Forelimb muscle (tissue), 1 donor: ENCODE data around the gene RMP24.
"Not testable (repeated sequence)": the region's sequence is repeated elsewhere in the genome, so short reads cannot be mapped to it uniquely, and the experiment has no call there.

Source experiments
- DNase-seq: peaks from one replicate; pipeline ENCODE4 v3.0.0-alpha.2; 2013; ENCODE audit warnings: low read depth

The RMP24 gene

DNA sequence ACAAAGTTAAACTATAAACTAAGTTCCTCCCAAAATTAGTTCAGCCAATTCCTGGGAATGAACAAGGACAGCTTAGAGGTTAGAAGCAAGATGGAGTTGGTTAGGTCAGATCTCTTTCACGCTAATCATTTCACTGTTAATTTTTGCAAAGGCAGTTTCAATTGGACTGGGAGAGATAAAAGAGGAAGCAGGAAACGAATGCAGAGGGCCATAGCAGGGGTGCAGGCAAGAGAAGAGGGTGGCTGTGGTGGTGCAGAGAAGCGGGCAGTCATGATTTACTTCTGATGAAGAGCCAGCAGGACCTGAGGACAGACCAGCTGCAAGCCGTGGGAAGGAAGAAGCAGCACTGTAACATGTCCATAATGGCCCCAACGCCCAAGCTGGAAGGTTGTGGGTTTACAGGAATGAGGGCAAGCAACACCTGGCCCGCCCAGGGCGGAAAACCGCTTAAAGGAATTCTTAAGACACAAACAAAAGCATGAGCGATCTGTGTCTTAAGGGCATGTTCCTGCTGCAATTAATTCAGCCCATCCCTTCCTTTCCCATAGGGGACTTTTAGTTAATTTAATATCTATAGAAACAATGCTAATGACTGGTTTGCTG is 4.1 kb upstream of the RMP24 start:
- no peak for DNase-seq

- DNase-seq, result no peak
Measured at GRCh38 chr18:35969676-35970075, 2.8 kb upstream of the RMP24 start.

DNA sequence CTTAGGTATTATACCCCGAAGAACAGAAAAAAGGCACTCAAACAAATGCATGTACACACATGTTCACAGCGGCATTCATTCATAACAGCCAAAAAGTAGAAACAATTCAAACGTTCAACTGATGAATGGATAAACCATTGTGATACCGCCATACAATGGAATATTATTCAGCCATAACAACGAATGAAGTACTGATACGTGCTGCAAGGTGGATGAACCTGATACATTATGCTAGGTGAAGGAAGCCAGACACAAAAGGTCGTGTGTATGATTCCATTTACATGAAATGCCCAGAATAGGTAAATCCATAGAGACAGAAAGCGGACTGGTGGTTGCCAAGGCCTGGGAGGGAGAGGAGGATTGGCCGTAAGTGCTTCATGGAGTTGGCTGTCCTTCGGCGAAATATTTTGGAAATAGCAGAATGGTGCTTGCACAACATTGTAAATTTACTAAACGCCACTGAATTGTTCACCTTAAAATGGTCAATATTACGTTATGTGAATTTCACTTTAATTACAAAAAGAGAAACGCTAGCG is 750 bp upstream of the RMP24 start:
- no peak for DNase-seq

DNA sequence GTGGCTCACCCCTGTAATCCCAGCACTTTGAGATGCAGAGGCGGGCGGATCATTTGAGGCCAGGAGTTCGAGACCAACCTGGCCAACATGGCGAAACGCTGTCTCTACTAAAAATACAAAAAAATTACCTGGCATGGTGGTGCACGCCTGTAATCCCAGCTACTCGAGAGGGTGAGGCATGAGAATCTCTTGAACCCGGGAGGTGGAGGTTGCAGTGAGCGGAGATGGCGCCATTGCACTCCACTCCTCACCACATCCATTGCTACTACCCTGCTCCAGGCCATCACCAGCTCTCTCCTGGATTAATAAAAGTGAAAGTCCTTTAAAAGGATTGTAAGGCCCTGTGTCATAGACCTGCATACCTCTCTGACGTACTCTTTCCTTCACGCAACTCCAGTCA is 1.2 kb downstream of the RMP24 start:
- no peak for DNase-seq

DNA sequence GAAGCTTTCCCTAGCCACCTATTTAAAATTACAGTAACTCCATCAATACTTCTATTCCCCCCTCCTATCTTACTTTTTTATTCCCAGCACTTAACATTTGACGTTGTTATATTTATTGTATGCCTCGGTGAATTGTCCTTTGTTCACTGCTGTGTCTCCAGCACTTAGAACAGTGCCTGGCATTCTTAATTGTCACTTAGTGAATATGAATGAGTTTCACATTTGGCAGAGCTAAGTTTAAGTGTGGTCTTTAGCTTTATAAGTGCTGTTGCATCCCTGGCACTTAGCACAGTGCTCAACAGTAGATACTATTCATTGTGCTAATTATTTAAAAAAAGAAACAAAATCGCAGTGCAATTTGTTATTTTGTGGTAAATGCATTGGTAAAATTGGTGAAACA is 1.7 kb downstream of the RMP24 start:
- no peak for DNase-seq

DNA sequence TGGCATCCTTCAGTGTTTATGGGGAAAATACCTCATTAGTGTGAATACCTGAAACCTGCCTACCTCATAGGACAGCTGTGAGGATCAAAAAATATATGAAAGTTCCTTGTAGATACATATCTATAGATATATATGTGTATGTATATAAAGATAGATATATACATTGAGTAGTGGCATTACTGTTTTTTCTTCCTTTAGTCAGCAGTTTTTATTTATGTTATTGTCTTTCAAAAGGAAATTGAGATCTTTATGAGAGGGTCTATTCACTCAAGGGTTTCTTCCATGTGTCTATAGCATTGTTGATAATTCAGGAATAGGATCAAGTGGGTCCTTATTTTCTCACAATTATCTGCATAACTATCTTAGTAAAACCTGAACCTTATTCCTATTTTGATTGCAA is 6.6 kb downstream of the RMP24 start:
- DNase-seq, result no peak

DNA sequence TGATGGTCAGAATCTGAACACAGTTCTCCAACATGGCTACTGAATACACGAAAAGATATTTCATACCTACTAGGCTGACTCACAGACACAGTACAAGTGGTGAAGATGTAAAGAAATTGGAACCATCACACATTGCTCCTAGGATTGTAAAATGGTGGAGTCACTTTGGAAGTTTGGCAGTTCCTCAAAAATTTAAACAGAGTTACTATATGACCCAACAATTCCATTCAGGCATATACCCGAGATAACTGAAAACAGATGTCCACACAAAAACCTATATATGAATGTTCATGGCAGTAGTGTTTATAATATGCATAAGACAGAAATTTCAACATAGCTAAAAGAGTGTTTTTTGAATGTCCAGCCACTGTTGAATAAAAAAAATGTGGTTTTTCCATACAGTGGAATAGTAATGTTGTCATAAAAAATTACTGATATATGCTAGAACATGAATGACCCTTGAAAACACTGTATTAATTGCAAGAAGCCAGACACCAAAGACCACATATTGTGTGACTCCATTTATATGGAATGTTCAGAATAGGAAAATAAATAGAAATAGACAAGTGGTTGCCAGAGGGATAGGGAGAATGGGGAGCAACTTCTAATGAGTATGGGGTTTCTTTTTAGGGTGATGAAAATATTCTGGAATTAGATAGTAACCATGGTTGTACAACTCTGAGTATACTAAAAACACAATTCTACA is 10.1 kb downstream of the RMP24 start:
- DNase-seq, result no peak

GRCh38 chr18:35983147-35983546 is 10.7 kb downstream of the RMP24 start:
- DNase-seq, result no peak

DNA sequence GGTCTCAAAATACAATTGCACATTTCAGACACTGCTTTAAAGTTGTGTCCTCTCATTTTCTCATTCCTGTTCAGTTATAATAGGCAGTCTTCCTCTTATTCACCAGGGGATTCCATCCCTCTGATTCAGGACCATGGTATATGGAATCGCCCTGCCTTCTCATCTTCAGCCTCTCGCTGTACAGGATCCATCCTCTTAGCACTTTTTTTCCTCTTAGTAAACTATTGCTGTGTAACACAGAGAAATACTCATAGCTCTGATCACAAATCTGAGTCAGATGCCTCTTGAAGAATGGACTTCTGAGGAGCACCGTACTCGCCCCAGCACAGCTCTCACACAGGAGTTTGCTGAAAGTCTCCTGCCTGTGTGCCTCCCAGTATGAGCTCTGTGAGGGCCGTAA is 11.3 kb downstream of the RMP24 start:
- DNase-seq, result no peak

DNA sequence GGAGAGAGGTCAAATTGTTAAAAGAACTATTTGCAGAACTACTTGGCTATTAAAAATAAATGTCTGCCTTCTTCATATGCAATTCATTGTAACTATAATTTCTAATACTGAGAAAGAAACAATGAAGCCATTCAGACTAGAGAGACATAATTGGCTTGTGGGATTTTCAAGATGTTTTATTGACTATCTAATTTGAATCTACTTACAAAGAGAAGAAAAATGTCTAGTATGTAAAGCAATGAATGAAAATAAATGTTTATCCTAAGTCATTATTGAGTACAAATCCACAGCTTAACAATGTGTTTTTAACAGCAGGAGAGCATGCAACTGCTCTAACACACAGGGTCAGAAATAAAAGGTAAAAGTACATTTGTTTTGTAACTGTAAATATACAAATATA is 19.2 kb downstream of the RMP24 start:
- no peak for DNase-seq

DNA sequence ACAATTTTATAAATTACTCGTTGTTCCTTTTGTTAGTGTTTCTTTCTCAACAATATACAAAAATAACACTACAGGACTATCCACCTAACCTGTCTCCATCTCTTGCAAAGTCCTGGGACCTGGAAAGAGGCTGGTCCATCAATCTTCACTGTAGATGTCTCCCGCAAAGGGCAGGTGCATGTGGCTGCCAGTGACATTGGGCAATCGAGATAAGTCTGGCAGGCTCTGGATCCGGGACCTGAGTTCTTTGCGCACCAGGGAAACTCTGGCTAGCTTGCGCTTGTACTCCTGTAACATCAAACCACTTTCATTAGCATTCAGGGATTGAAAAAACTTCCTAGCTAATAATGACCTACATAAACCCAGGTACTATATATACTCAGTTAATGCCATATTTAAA is 20.5 kb downstream of the RMP24 start:
- DNase-seq, result no peak

DNA sequence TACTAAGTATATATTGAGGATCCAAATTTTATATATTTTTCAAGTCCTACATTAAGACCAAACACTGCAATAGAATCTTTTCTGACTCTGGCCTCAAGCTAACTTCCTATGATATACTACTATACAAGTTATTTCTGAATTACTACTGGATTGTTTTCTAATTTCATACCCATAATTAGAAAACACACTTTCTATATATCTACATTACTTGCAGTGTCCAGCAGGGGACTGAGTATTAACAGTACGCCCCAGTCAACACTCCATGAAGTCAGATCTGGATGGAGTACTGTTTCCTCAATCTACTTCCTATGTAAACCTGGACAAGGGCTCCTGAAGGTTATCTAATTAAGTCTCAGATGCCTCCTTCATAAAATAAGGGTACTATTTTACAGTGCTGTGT is 26.5 kb downstream of the RMP24 start:
- no peak for DNase-seq

- no peak for DNase-seq
Measured at GRCh38 chr18:35999925-36000324, 27.4 kb downstream of the RMP24 start.

DNA sequence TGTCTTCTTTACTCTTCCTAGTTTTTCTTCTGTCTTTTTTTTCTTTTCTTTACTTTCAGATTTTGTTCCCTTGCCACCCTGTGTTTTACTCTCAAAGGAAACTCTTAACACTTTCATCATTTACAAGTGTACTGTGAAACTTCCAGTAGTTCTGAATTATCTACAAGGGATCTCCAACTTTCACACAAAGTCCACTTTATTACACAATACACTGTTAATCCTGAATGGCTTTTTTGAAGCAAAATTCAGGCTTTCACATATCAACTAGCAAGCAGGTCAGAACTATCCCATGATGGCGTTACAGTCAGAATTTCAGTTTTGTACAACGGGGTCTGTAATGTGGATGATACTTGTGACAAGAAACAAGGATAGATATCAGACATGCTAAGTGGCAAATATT is 34.5 kb downstream of the RMP24 start:
- no peak for DNase-seq

GRCh38 chr18:36009214-36009613 is 36.7 kb downstream of the RMP24 start:
- no peak for DNase-seq

- no peak for DNase-seq
Measured at GRCh38 chr18:36012891-36013290, 40.4 kb downstream of the RMP24 start.

- DNase-seq, result no peak
Measured at GRCh38 chr18:36015629-36016028, 43.1 kb downstream of the RMP24 start.

- no peak for DNase-seq
Measured at GRCh38 chr18:36017232-36017631, 44.8 kb downstream of the RMP24 start.

DNA sequence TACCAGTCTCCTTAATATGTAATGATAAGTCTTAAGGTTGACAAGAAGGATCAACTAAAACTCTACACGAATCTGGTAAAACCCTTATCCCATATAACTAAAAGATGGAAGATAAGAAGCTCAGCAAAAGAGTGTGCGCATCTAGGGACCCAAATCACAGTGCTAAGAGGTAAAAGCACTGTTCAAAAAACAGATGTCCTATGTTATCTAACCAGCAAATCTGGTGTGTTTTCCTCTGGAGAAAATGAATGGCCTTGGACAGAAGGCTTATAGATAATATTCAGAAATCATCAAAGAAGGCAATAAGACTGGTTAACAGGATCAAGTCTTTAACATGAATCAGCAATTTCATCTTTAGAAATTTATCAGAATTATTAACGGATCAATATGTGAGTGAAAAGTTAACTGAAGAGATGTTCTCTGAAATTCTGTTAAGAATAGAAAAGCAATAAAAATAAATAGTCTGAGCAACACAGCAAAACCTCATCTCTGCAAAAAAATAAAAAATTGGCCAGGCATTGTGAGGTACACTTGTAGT is 47.8 kb downstream of the RMP24 start:
- DNase-seq, result no peak

- DNase-seq, result no peak
Measured at GRCh38 chr18:36023336-36023735, 50.9 kb downstream of the RMP24 start.

DNA sequence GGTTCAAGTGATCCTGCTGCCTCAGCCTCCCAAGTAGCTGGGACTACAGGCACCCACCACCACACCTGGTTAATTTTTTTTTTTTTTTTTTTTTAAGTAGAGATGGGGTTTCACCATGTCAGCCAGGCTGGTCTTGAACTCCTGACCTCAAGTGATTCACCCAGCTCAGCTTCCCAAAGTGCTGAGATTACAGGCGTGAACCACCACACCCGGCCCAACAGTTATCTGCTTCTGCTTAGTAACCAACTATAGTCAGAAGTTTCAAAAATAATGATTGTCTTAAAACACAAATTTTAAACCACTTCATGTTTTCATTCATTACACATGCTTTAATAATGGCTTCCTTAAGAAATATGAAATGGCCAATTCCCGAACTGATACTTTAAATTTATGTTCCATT is 51.8 kb downstream of the RMP24 start:
- not testable (repeated sequence) for DNase-seq

DNA sequence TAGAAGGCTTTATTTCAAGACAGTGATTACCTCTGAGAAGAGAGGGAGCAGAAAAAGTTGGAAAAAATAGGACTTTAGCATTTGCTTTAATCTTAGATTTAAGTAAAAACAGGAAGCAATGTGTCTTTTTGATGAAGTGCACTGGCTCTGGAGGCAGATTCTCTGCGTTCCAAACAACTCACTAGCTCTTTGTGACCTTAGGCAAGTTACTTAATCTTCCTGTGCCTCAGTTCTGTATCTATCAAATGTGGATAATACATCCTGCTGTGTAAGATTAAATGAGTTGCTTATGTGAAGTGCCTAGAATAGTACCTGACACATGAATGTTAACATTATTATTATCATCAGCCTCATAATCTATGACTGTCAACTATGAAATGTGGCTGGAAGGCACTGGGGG is 52.5 kb downstream of the RMP24 start:
- no peak for DNase-seq

DNA sequence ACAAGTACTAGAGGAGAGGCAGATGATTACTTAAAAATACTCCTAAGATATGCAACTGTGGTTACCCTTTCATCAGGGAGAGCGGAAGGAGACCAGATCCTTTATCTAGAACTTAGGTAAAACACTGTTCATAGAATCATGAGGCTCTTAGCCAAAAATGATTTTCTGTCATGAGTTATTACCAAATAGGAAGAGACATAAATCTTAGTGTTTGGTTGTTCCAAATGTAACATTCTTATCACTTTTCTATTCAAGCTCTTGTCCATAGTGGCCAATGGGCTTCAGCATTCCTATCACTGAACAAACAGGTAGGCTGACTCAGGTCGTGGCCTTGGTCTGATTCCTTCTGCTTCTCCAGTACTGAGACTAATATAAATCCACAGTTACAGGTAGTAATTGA is 56.4 kb downstream of the RMP24 start:
- DNase-seq, result no peak
